ENCODE measurements around the gene CDH4.

Gene CDH4

DNA sequence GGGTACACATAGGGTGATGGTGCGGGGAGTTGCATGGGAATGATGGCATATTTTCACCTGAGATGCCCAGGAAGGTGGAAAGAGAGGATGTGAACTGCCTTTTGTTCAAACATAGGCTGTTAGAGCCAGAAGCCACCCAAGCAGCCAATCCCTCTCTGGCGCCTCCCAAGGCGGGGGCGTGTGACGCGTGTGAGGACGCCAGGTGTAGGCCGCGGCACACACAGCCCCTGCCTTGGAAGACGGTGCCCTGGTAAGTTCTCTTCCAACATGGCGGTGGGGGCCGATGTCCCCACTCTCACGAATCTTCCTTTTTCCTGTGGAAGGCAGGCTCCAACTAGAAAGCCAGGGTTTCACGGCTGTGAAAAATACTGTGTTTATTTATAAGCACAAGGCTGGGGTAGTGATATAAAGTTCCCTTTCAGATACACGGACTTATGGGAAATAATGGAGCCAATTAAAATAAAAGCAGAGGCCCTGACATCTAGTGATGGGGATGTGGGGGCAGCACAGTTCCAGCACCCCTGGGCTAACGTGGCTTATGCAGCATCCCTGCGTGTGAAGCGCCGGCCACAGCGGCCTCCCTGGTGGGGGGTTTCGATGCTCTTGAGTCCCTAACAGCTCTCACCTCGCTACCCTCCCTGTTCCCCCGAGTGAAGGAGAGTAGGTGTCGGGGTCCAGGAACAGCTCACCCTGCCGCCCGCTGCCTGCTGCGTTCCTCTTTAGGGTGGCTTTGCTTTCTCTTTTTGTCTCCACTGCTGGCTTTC is 28.3 kb downstream of the CDH4 start:
- no peak for DNase-seq (ENCODE audit: extremely low read depth in 1 of 2, low read depth in 1 of 2)

GRCh38 chr20:61281286-61281795 is 29.3 kb downstream of the CDH4 start:
- DNase-seq (ENCODE audit: extremely low read depth in 1 of 2, low read depth in 1 of 2): no peak

GRCh38 chr20:61284752-61285151 is 32.7 kb downstream of the CDH4 start:
- DNase-seq (ENCODE audit: extremely low read depth in 1 of 2, low read depth in 1 of 2): no peak

GRCh38 chr20:61285152-61285645 is 33.1 kb downstream of the CDH4 start:
- DNase-seq (ENCODE audit: extremely low read depth in 1 of 2, low read depth in 1 of 2): no peak

- no peak for DNase-seq (ENCODE audit: extremely low read depth in 1 of 2, low read depth in 1 of 2)
These were observed 33.6 kb downstream of the CDH4 start for GRCh38 chr20:61285691-61286090.

DNA sequence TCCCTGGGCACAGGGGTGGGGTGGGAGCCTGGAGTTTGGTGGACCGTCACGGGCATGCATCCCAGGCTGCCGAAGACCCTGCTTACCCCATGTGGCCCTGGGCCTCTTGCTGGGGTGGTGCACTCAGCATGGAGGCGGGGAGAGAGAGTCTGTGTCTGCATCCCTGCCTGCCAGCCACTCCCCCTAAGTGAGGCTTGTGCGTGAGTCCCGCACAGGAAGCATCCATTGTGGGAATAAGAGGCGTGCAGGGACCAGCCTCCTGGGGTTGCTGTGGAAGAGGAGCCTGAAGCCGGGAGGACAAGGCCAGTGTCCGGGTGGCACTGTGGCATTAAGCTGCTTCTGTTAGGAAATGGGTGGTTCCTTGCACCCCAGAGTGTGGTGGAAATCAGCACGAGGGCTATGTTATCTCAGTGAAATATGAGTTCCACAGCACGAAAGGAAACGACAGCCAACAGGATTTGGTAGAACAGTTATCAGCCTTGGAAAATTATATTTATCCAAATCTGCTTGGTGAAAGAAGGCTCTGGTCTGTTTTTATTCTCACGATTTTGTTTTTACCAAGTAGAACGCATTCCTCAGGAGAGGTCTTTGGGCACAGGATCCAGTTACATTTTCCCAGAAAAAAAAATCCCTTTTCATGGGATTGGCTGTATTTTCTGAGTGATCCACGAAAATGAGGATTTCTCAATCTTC is 35.7 kb downstream of the CDH4 start:
- DNase-seq (ENCODE audit: extremely low read depth in 1 of 2, low read depth in 1 of 2): no peak

DNA sequence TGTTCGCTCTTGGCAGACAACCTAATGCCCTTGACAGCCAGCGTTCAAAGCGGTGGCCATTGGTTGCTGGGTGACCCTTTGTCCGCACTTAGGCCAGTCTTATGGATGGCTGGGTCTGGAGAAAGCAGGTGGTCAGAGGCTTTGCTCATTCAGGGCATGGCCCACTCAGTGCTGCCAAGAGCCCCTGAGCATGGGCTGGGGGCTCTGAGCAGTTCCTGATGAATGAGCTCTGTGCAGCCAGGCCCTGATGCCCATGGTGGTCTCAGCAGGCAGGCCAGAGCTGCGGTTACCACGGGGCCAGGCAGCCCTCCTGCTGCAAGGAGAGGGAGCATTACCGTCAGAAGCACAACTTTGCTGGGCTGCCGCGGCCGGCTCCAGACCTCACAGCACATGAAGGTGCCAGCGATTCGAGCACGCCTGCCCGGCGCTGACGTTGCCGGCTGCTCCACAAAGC is 36.3 kb downstream of the CDH4 start:
- no peak for DNase-seq (ENCODE audit: extremely low read depth in 1 of 2, low read depth in 1 of 2)

DNA sequence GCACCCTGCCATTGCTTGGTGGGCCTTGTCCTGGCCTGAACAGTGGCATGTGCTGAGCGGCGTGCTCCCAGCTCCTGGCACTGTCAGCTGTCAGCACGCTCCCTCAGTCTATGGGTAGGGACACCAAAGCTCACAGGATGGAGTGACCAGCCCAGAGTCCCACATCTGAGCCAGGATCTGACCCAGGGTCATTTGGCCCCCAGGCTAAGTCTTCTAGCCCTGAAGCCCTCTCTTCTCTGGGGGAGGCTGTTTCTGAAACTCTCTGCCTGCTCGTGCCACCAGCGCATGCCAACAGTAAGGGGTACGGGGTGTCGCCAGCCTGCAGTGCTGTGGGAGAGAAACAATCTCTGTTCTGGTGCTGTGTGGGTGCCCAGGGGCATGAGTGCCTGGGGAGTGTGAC is 37.1 kb downstream of the CDH4 start:
- DNase-seq (ENCODE audit: extremely low read depth in 1 of 2, low read depth in 1 of 2): no peak

DNA sequence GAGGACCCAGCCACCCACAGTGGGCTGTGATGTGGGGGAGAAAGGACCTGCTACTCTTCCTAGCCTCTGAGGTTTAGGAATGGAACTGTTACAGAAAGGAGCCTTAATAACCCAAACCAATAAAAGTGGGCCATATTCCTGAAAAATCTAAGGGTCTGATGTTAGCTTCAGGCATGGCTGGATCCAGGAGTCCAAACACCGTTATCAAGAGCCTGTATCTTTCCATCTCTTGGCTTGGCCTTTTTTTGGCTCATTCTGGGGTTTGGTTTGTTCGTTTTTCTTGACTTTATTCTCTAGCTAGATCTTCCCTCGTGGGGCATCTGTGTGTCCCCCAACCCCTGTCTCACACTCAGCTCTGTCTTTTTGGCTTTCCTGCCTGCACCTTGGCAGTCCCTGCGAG is 38.7 kb downstream of the CDH4 start:
- no peak for DNase-seq (ENCODE audit: extremely low read depth in 1 of 2, low read depth in 1 of 2)

DNA sequence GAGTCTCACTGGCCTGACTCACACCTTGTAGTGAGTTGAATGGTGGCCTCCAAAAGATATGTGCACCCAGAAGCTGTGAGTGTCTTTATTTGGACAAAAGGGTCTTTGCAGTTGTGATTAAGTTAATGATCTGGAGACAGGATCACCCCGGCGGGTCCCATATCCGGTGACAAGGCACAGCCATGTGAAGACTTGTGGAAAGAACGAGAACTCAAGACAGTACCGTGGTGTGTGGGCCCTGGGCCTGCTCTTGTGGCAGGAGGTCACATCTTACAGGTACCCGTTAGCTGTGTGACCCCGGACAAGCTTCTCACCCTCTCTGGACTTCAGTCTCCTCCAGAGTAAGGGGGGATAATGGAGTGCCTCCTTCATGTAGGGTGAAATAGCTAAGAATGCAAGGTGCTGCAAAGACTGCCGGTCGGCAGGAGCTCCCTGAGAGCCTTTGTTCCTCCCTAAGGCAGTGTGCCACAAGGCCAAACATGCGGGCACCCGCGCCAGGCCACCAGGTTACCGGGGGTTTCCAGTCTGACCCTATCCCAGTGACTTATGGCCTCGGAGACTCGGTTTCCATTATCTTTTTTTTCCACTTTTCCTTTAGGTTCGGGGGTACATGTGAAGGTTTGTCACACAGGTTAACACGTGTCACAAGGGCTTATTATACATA is 39.2 kb downstream of the CDH4 start:
- no peak for DNase-seq (ENCODE audit: extremely low read depth in 1 of 2, low read depth in 1 of 2)

DNA sequence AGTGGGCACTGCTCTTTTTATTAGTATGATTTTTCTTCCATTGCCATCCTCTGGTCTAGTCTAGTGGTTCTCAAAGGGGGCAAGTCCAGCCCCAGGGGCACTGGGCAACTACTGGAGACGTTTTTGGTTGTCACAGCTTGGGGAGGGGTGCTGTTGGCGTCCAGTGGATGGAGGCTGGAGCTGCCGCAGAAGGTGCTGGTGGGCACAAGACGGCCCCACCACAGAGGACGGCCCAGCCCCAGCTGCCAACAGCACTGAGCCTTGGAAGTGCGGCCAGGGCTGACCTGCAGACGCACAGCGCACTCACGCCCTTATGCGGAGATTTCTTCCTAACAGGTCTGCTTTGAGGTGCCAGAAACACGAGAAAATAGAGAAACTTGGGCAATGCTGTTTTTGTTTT is 40.3 kb downstream of the CDH4 start:
- DNase-seq (ENCODE audit: extremely low read depth in 1 of 2, low read depth in 1 of 2): no peak

DNA sequence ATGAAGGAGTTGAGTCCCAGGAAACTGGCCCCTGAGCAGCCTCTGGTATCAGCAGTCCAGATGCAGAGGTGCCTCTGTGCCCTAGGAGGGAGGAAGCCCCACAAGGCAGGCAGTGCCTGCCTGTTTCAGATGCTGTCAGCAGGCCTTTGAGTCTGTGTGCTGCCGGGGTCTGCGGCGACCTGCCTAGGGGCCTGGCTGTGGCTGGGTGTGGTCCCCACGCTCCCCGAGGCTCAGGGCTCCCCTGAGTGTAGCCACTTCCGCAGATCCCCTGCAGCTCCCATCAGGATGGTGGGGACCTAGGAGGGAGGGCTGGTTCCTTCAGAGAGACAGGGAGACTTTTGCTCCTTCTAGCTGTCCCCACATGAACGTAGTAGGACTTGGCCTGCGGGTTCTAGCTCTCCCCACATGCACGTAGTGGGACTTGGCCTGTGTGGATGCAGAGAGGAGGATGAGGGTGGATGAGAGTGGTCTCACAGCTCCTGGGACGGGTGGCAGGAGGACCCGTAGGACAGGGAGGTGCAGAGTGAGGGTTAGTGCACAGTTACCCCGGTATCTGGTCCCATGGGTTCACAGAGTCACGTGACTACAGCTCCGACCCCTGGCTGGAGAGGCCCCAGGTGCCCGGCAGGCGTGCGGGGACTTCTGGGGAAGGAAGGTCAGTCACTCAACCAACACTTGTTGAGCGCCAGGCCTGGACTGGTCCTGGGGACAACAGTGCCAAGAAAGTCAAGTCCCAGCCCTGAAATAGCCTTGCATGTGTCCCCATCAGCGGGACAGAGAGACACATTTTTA is 41.0 kb downstream of the CDH4 start:
- DNase-seq (ENCODE audit: extremely low read depth in 1 of 2, low read depth in 1 of 2): no peak

DNA sequence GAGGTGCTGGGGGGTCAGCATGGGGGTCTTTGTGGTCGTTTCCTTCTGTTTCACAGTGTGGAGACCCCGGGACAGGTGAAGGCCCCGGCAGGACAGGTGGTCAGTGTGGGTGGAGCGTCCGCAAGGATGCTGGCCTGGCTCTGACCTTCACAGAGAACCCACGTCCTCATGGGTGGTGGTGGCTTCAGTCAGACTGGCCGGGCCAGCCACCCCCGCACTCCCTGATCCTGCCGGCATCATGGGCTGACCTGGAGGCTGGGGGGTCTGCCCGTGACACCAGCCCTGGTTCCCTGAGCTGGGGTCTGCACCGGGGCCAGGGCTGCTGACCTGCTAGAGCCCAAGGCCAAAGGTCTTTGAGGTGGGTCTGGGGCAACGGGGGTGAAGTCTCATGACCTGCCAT is 41.9 kb downstream of the CDH4 start:
- DNase-seq (ENCODE audit: extremely low read depth in 1 of 2, low read depth in 1 of 2): no peak

DNA sequence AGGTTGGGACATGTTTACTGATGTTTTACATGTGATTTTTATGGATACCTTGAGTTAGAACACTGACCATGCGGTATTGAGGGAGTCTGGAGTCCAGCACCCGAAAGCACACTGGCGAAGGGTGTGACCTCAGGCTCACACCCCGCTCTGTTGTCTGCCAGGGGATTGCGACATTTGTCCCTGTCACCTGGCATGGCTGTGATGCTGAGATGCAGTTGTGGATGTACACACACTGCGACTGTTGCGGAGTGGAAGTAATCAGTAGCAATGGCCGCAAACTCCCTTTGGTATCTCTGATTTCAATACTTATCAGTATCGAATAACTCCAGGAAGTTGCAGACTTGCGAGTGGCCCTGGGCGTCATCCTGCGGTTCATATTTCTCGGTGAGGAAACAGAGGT is 43.2 kb downstream of the CDH4 start:
- DNase-seq (ENCODE audit: extremely low read depth in 1 of 2, low read depth in 1 of 2): no peak

- DNase-seq (ENCODE audit: extremely low read depth in 1 of 2, low read depth in 1 of 2): no peak
These were observed 43.9 kb downstream of the CDH4 start for GRCh38 chr20:61295682-61296628.

DNA sequence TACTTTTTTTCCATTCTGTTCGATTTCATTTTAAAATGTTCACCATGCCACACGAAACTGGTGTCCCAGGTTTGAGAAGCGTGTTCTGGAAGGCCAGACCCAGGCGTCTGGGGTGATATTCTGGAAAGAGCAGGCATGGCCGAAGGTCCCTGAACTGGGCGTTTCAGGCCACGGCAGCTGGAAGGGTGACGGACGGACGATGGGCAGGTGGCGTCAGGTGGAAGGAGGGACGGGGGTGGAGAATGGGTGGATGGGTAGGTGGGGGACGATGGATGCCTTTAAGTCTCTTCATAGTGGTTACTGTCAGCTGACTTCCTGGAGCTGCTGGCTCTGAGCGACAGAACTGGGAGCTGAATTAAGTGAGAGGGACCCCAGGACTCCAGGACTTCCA is 44.6 kb downstream of the CDH4 start:
- DNase-seq (ENCODE audit: extremely low read depth in 1 of 2, low read depth in 1 of 2): no peak

GRCh38 chr20:61297491-61297890 is 45.4 kb downstream of the CDH4 start:
- DNase-seq (ENCODE audit: extremely low read depth in 1 of 2, low read depth in 1 of 2): no peak

DNA sequence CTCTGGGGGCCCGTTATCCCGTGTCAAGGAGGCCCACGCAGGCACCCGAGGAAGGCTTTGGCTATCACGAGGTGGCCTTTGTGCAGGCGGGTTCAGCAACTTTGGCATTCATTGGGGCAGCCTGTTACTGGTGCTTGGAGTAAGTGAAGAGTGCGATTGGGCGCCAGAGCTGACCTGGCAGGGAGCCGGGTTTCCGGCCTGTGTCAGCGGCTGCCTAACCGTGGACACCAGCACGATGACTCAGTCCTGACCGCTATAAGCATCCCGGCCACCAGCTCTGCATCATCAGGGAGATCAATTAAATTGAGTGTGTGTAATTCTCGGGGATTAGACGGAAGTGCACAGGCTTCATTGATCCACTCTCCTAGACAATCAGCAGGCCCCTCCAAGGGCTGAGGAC is 45.9 kb downstream of the CDH4 start:
- no peak for DNase-seq (ENCODE audit: extremely low read depth in 1 of 2, low read depth in 1 of 2)

GRCh38 chr20:61298661-61299060 is 46.6 kb downstream of the CDH4 start:
- no peak for DNase-seq (ENCODE audit: extremely low read depth in 1 of 2, low read depth in 1 of 2)

GRCh38 chr20:61299104-61299503 is 47.0 kb downstream of the CDH4 start:
- no peak for DNase-seq (ENCODE audit: extremely low read depth in 1 of 2, low read depth in 1 of 2)

Data from activated CD8-positive, alpha-beta memory T cell treated with anti-CD3 and anti-CD28 coated beads for 1 hour (primary cell).